ENCODE data around the gene PLD4. TPM values are rescaled to one million over a fixed set of nuclear protein-coding genes. Genes with fewer than 3 reads are reported as not detected.

Gene PLD4
- total and polyA plus RNA-seq, 7 donors, result 0.28 to 7.1 (median 0.71) TPM; not detected in 2

DNA sequence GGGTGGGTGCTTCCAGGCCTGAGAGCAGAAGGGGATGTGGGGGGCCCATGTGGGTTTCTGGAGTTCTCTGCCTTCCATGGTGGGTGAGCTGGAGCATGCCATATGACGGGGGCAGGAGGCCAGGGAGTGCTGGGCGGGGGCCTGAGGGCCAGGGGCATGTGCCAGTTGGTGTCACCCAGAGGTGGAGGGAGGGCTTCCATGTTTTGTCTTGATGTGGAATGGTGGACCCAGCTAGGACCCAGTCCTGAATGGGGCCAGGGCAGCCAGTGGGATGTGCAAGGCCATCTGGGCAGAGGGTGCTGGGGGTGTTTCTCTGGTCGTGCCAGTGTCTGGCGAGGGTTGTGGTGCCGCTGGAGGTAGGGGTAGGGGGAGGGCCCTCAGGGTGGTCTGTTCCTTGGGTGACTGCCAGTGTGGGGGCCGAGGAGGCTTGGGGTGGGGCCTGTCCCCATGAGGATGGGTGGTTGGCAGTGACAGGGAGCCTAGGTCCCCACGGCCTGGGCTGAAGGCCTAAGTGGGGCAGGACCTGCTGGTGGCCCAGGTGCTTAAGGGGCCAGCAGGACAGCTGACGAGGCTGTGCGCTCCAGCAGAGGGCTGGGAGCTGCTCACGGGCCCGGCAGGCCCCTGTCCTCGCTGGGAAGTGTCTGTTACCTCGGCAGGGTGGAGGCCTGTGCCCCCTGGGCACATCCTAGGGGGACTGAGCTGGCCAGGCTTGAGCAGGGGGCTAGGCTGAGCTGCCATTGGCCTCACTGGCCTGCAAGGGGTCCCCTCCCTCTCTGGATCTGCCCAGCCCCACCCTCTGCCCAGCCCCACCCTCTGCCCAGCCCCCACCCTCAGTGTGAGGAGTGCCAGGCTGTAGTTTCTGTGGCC is 32.8 kb upstream of the PLD4 start:
- intact Hi-C loops (cut with DNase I), result no loop called here
- Histone ChIP-seq H3K27me3 (no peaks in the 10 kb centered on the region), H3K4me1 (peaks cover 0 to 20% (median 18%) of the 10 kb centered on the region in 4 donors), H3K27ac (no peak overlapping the region), H3K9me3 (no peaks in the 10 kb centered on the region), H3K4me3 (no peak overlapping the region), H3K36me3 (peaks cover 0 to 25% (median 7%) of the 10 kb centered on the region in 4 donors)
- WGBS, 2 donors, result 79 to 84% methylated on average over 13 of the region's 13 CpGs
- DNase-seq, result peak; percentile 61
- TF ChIP-seq POLR2AphosphoS5 (IDR thresholded peaks at IDR 0.05) (no peak), EP300 (IDR thresholded peaks at IDR 0.05) (no peak), POLR2A (IDR thresholded peaks at IDR 0.05) (no peak)
- TF ChIP-seq, protein P1, sequence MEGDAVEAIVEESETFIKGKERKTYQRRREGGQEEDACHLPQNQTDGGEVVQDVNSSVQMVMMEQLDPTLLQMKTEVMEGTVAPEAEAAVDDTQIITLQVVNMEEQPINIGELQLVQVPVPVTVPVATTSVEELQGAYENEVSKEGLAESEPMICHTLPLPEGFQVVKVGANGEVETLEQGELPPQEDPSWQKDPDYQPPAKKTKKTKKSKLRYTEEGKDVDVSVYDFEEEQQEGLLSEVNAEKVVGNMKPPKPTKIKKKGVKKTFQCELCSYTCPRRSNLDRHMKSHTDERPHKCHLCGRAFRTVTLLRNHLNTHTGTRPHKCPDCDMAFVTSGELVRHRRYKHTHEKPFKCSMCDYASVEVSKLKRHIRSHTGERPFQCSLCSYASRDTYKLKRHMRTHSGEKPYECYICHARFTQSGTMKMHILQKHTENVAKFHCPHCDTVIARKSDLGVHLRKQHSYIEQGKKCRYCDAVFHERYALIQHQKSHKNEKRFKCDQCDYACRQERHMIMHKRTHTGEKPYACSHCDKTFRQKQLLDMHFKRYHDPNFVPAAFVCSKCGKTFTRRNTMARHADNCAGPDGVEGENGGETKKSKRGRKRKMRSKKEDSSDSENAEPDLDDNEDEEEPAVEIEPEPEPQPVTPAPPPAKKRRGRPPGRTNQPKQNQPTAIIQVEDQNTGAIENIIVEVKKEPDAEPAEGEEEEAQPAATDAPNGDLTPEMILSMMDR (IDR thresholded peaks at IDR 0.05), result no peak

DNA sequence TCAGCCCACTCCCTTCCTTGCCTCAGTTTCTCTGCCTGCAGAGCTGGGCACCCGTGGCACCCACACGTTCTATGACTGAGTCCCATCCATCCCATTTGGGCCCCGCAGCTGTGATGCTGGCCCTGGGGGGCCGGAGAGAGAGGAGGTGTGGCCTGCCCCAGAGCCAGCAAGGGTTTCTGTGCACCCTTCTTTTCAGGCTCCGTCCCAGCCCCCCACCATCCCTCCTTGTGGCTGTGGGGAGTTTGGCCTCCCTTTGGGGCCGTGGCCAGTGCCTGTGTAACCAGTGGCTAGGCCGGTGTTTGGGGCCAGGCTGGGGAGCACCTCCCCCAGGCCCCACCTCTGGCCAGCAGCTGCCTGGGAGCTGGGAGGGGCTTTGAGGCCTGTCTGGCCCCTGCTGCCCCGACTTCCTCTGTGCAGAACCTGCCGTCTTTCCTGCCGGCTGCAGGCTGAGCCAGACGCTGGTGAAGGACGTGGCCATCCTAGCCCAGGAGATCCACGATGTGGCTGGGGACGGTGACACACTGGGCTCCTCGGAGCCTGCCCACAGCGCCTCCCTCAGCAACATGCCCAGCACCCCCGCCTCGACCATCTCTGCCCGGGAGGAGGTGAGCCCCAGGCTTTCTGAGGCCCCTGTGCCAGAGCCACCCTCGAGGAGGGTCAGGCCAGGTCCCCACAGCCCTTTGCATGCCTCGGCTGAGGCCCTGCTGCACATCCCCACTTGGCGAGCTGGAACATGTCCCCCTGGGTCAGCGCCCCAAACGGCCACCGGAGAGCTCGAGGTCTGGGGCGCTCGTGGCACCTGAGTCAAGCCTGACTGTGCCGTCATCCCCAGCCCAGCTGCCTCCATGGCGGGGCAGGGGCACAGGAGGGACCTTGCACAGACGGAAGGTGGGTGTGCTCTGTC is 31.9 kb upstream of the PLD4 start:
- no peak overlapping the region for H3K27ac ChIP-seq
- no peak for TF ChIP-seq POLR2A (IDR thresholded peaks at IDR 0.05)
- no peak for TF ChIP-seq POLR2AphosphoS5 (IDR thresholded peaks at IDR 0.05)
- TF ChIP-seq, protein P1 (IDR thresholded peaks at IDR 0.05), result no peak
- no peak for TF ChIP-seq EP300 (IDR thresholded peaks at IDR 0.05)
- peak; percentile 59 for DNase-seq
- 75 to 77% methylated on average over 31 of the region's 31 CpGs for WGBS, 2 donors
- peaks cover 0 to 16% (median 1%) of the 10 kb centered on the region in 4 donors for H3K36me3 ChIP-seq
- no peaks in the 10 kb centered on the region for H3K9me3 ChIP-seq
- intact Hi-C loops (cut with DNase I), result no loop called here
- H3K4me1 ChIP-seq, result peaks cover 0 to 20% (median 18%) of the 10 kb centered on the region in 4 donors
- H3K27me3 ChIP-seq, result no peaks in the 10 kb centered on the region
- no peak overlapping the region for H3K4me3 ChIP-seq

DNA sequence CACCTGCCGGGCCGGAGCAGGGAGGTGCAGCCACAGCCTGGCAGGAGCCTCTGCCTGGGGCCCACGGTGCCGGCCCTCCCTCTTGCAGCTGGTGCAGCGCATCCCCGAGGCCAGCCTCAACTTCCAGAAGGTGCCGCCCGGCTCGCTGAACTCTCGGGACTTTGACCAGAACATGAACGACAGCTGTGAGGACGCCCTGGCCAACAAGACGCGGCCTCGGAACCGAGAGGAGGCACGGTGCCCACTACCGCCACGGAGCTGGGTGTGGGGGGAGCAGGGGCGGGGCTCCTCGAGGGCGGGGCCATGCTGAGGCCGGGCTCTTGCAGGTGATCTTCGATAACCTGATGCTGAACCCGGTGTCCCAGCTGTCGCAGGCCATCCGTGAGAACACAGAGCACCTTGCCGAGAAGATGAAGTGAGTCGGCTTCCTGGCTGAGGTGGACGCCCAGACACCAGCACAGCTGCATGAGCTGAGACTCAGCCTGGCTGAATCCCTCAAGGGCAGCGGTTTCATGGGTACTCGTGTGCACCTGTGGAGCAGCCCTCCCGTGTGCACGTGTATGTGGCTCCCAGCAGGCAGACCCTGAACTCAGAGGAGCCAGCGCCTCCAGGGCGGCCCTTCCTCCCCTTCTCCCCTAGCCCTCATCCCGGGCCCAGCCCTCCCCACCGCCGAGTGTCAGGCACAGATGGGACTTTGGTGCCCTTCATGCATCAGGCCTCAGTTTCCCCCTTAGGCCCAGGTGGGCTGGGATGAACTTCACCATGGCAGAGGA is 31.1 kb upstream of the PLD4 start:
- Histone ChIP-seq H3K4me1 (peaks cover 0 to 20% (median 18%) of the 10 kb centered on the region in 4 donors), H3K9me3 (no peaks in the 10 kb centered on the region), H3K27ac (no peak overlapping the region), H3K4me3 (no peak overlapping the region), H3K27me3 (no peaks in the 10 kb centered on the region), H3K36me3 (peaks cover 0 to 8% (median 0%) of the 10 kb centered on the region in 4 donors)
- WGBS, 2 donors, result 53 to 81% methylated on average over 39 of the region's 39 CpGs
- intact Hi-C loops (cut with DNase I), result no loop called here
- DNase-seq, result peak; percentile 59
- TF ChIP-seq POLR2AphosphoS5 (IDR thresholded peaks at IDR 0.05) (no peak), EP300 (IDR thresholded peaks at IDR 0.05) (no peak), POLR2A (IDR thresholded peaks at IDR 0.05) (no peak)
- TF ChIP-seq, protein P1 (IDR thresholded peaks at IDR 0.05), result no peak
